Calu3 (cell line): ENCODE data around the gene NDST1. TPM values are rescaled to one million over a fixed set of nuclear protein-coding genes. Genes with fewer than 3 reads are reported as not detected.

Experiments used
- BruUV-seq: library from RNA; stranded (reverse); fragments of 400-500 nt; replicated peaks from 2 replicates; lab custom pipeline; 2021; lab: Mats Ljungman, UMichigan
- CTCF ChIA-PET: fragments of 300-600 bp; sonication (Branson Sonifier 250); formaldehyde crosslinking; loops from one replicate; lab custom pipeline; 2022; ENCODE audit warnings: antibody characterized with exemption; lab: Charles Lee
- DNase-seq: peaks from one replicate; pipeline ENCODE4 v3.0.0; 2022
- H3K27ac Mint-ChIP-seq: one replicate; pipeline ENCODE4 v1.8.0; 2022; ENCODE audit warnings: mixed read lengths; ENCODE audit not compliant: unreplicated experiment
- H3K27me3 Mint-ChIP-seq: one replicate; pipeline ENCODE4 v1.8.0; 2022; ENCODE audit warnings: mixed read lengths; ENCODE audit not compliant: unreplicated experiment
- H3K36me3 Mint-ChIP-seq: one replicate; pipeline ENCODE4 v1.8.0; 2022; ENCODE audit warnings: mild to moderate bottlenecking, moderate library complexity, mixed read lengths; ENCODE audit not compliant: insufficient read depth, unreplicated experiment
- H3K4me1 Mint-ChIP-seq: one replicate; pipeline ENCODE4 v1.8.0; 2022; ENCODE audit warnings: mild to moderate bottlenecking, low read depth, mixed read lengths; ENCODE audit not compliant: unreplicated experiment
- H3K4me3 Mint-ChIP-seq: one replicate; pipeline ENCODE4 v1.8.0; 2022; ENCODE audit warnings: mild to moderate bottlenecking, low read depth, moderate library complexity, mixed read lengths; ENCODE audit not compliant: unreplicated experiment
- H3K9me3 Mint-ChIP-seq: one replicate; pipeline ENCODE4 v1.8.0; 2022; ENCODE audit warnings: low read depth, mixed read lengths; ENCODE audit not compliant: unreplicated experiment
- CTCF ChIP-seq: fragments of 200-600 bp; IDR thresholded peaks from one replicate; pipeline ENCODE4 v1.8.0; 2022; ENCODE audit warnings: antibody characterized with exemption; ENCODE audit not compliant: unreplicated experiment
- intact Hi-C: fragments of 100-400 bp; cut with micrococcal nuclease; formaldehyde crosslinking; loops from one replicate; pipeline ENCODE4 v1.10.0; 2022; ENCODE audit not compliant: unreplicated experiment
- total RNA-seq: library from RNA; stranded (reverse); gene quantifications from 2 replicates; pipeline ENCODE4 v1.2.3, GENCODE V29; 2022

NDST1 gene
- total RNA-seq, 1 experiment from 2014 or later: 72.6 TPM

GRCh38 chr5:150541397-150541675 is 33.4 kb downstream of the NDST1 start:
- no peaks in the 10 kb centered on the region for H3K9me3 Mint-ChIP-seq
- H3K4me3 Mint-ChIP-seq: no peak overlapping the region
- no peak for TF ChIP-seq CTCF
- no peaks in the 10 kb centered on the region for H3K4me1 Mint-ChIP-seq
- CTCF ChIA-PET: interaction anchor here (1.0 kb wide), 2 partner anchors 18 to 82 kb away, joined by 3 read pairs; no protein-coding TSS in a partner anchor
- no peak for DNase-seq
- H3K27me3 Mint-ChIP-seq: no peaks in the 10 kb centered on the region
- H3K27ac Mint-ChIP-seq: no peak overlapping the region
- BruUV-seq: no TSS peak
- intact Hi-C loops: no loop called here
- peaks cover 27% of the 10 kb centered on the region for H3K36me3 Mint-ChIP-seq

GRCh38 chr5:150541895-150542294 is 34.0 kb downstream of the NDST1 start:
- TF ChIP-seq CTCF: no peak
- Mint-ChIP-seq H3K36me3 (peaks cover 33% of the 10 kb centered on the region), H3K27me3 (no peaks in the 10 kb centered on the region), H3K4me1 (no peaks in the 10 kb centered on the region), H3K9me3 (no peaks in the 10 kb centered on the region), H3K4me3 (no peak overlapping the region), H3K27ac (no peak overlapping the region)
- BruUV-seq: no TSS peak
- intact Hi-C loops: no loop called here
- DNase-seq: no peak
- CTCF ChIA-PET: interaction anchor here (1.0 kb wide), 2 partner anchors 18 to 83 kb away, joined by 3 read pairs; no protein-coding TSS in a partner anchor

- Mint-ChIP-seq H3K27ac (no peak overlapping the region), H3K27me3 (no peaks in the 10 kb centered on the region), H3K9me3 (no peaks in the 10 kb centered on the region), H3K4me3 (no peak overlapping the region), H3K4me1 (no peaks in the 10 kb centered on the region), H3K36me3 (peaks cover 38% of the 10 kb centered on the region)
- TF ChIP-seq CTCF: no peak
- CTCF ChIA-PET: no interaction called here
- no TSS peak for BruUV-seq
- no peak for DNase-seq
- intact Hi-C loops: no loop called here
These were observed 35.1 kb downstream of the NDST1 start for GRCh38 chr5:150542933-150543445.

- intact Hi-C loops: loop anchor here (1.0 kb wide), 1 partner anchor 85 kb away; no protein-coding TSS in a partner anchor
- no peak overlapping the region for H3K27ac Mint-ChIP-seq
- TF ChIP-seq CTCF: peak; percentile 93
- no peaks in the 10 kb centered on the region for H3K27me3 Mint-ChIP-seq
- BruUV-seq: no TSS peak
- H3K9me3 Mint-ChIP-seq: no peaks in the 10 kb centered on the region
- no peak overlapping the region for H3K4me3 Mint-ChIP-seq
- no peaks in the 10 kb centered on the region for H3K4me1 Mint-ChIP-seq
- CTCF ChIA-PET: interaction anchor here (0.8 to 1.5 kb wide), 5 partner anchors 27 to 156 kb away, joined by 3 to 13 read pairs (median 4); partner anchors contain the start of gene RBM22
- H3K36me3 Mint-ChIP-seq: peaks cover 38% of the 10 kb centered on the region
- DNase-seq: peak; percentile 93
These were observed 36.8 kb downstream of the NDST1 start for GRCh38 chr5:150544611-150545219.
